Trophoblast cell (in vitro differentiated cells and primary cell): Measurements from ENCODE around the gene TNRC6C.

Experiments
- DNase-seq, 2 donors: peaks; one replicate each; pipeline ENCODE4 v3.0.0-alpha.2; 2016
- H2AFZ ChIP-seq: 2 replicates; pipeline ENCODE4 v1.6.1; 2013; ENCODE audit warnings: low read length, moderate library complexity, mild to moderate bottlenecking; ENCODE audit not compliant: insufficient read depth, poor library complexity
- H2AK5ac ChIP-seq: 2 replicates; pipeline ENCODE4 v1.6.1; 2013; ENCODE audit warnings: mild to moderate bottlenecking, low read length
- H2BK120ac ChIP-seq: 2 replicates; pipeline ENCODE4 v1.6.1; 2013; ENCODE audit warnings: low read length, mild to moderate bottlenecking, moderate library complexity; ENCODE audit not compliant: insufficient read depth, poor library complexity
- H2BK12ac ChIP-seq: 2 replicates; pipeline ENCODE4 v1.6.1; 2013; ENCODE audit warnings: mild to moderate bottlenecking, low read length, moderate library complexity
- H2BK5ac ChIP-seq: 2 replicates; pipeline ENCODE4 v1.6.1; 2013; ENCODE audit warnings: low read length, low read depth, moderate library complexity, mild to moderate bottlenecking; ENCODE audit not compliant: poor library complexity
- H3K14ac ChIP-seq: 2 replicates; pipeline ENCODE4 v1.6.1; 2013; ENCODE audit warnings: mild to moderate bottlenecking, low read length
- H3K18ac ChIP-seq: 2 replicates; pipeline ENCODE4 v1.6.1; 2013; ENCODE audit warnings: mild to moderate bottlenecking, low read length
- H3K23ac ChIP-seq: 2 replicates; pipeline ENCODE4 v1.6.1; 2013; ENCODE audit warnings: low read length
- H3K27ac ChIP-seq: 2 replicates; pipeline ENCODE4 v1.5.1; 2013; ENCODE audit warnings: low read depth, mild to moderate bottlenecking, inconsistent platforms, low read length, moderate library complexity
- H3K27me3 ChIP-seq: 2 replicates; pipeline ENCODE4 v1.6.1; 2013; ENCODE audit warnings: inconsistent platforms, mild to moderate bottlenecking, low read length, moderate library complexity; ENCODE audit not compliant: insufficient read depth
- H3K36me3 ChIP-seq, 2 experiments: 1 replicate in 1 of 2; 2 replicates in 1 of 2; pipeline ENCODE4 v1.6.1; 2013; ENCODE audit warnings: low read length in 2 of 2, mild to moderate bottlenecking in 2 of 2, moderate library complexity in 1 of 2; ENCODE audit not compliant: insufficient read depth in 2 of 2, control insufficient read depth in 1 of 2
- H3K4ac ChIP-seq: 2 replicates; pipeline ENCODE4 v1.6.1; 2013; ENCODE audit warnings: low read depth, mild to moderate bottlenecking, low read length, moderate library complexity
- H3K4me1 ChIP-seq, 2 experiments: 1 replicate in 1 of 2; 2 replicates in 1 of 2; pipeline ENCODE4 v1.6.1; 2013; ENCODE audit warnings: low read length in 2 of 2, mild to moderate bottlenecking in 2 of 2, moderate library complexity in 1 of 2; ENCODE audit not compliant: insufficient read depth in 2 of 2, control insufficient read depth in 1 of 2
- H3K4me2 ChIP-seq: 2 replicates; pipeline ENCODE4 v1.6.1; 2013; ENCODE audit warnings: inconsistent platforms, mild to moderate bottlenecking, low read length, moderate library complexity
- H3K4me3 ChIP-seq: 2 replicates; pipeline ENCODE4 v1.5.1; 2013; ENCODE audit warnings: mild to moderate bottlenecking, low read depth, low read length, inconsistent platforms
- H3K79me1 ChIP-seq: one replicate; pipeline ENCODE4 v1.6.1; 2013; ENCODE audit warnings: low read length
- H3K79me2 ChIP-seq: 2 replicates; pipeline ENCODE4 v1.6.1; 2013; ENCODE audit warnings: low read length, mild to moderate bottlenecking; ENCODE audit not compliant: control insufficient read depth, insufficient read depth, poor library complexity
- H3K9ac ChIP-seq: 2 replicates; pipeline ENCODE4 v1.6.1; 2013; ENCODE audit warnings: mild to moderate bottlenecking, low read length
- H3K9me3 ChIP-seq: 2 replicates; pipeline ENCODE4 v1.6.1; 2013; ENCODE audit warnings: low read depth, mild to moderate bottlenecking, control low read depth, inconsistent platforms, low read length; ENCODE audit not compliant: insufficient read depth
- H4K12ac ChIP-seq: 2 replicates; pipeline ENCODE4 v1.6.1; 2013; ENCODE audit warnings: low read depth, mild to moderate bottlenecking, low read length, moderate library complexity
- H4K8ac ChIP-seq: 2 replicates; pipeline ENCODE4 v1.6.1; 2013; ENCODE audit warnings: low read depth, mild to moderate bottlenecking, low read length, moderate library complexity
- H4K91ac ChIP-seq: one replicate; pipeline ENCODE4 v1.6.1; 2013; ENCODE audit warnings: low read depth, mild to moderate bottlenecking, low read length, moderate library complexity
- WGBS: extraction: QIAGEN DNeasy Blood & Tissue Kit; methylation state at CpG from one replicate; pipeline ENCODE4 v1.1.7; 2013; ENCODE audit warnings: missing lambda C conversion rate; ENCODE audit not compliant: insufficient read length, insufficient coverage; ENCODE audit errors: extremely low coverage; 5-methylcytosine and 5-hydroxymethylcytosine counted together

Gene TNRC6C

GRCh38 chr17:77919276-77919675, 39.2 kb upstream of the TNRC6C start:
- no peak overlapping the region for H3K4me3 ChIP-seq
- H3K4me2 ChIP-seq, result no peak overlapping the region
- H2BK120ac ChIP-seq, result no peak overlapping the region
- no peak overlapping the region for H2BK5ac ChIP-seq
- no peak overlapping the region for H3K23ac ChIP-seq
- no peak overlapping the region for H2AFZ ChIP-seq
- no CpG with 5 or more reads among the region's 3 CpGs for WGBS
- H3K18ac ChIP-seq, result no peak overlapping the region
- no peak overlapping the region for H4K12ac ChIP-seq
- H3K9ac ChIP-seq, result no peak overlapping the region
- H3K9me3 ChIP-seq, result peaks cover 4% of the 10 kb centered on the region
- H2BK12ac ChIP-seq, result no peak overlapping the region
- H4K8ac ChIP-seq, result no peak overlapping the region
- H2AK5ac ChIP-seq, result no peak overlapping the region
- no peak overlapping the region for H3K14ac ChIP-seq
- no peaks in the 10 kb centered on the region for H3K79me2 ChIP-seq
- no peaks in the 10 kb centered on the region for H3K27me3 ChIP-seq
- no peak overlapping the region for H4K91ac ChIP-seq
- H3K36me3 ChIP-seq, result no peaks in the 10 kb centered on the region
- H3K27ac ChIP-seq, result no peak overlapping the region
- no peak overlapping the region for H3K4ac ChIP-seq
- DNase-seq, result no peak
- no peaks in the 10 kb centered on the region for H3K79me1 ChIP-seq
- no peaks in the 10 kb centered on the region for H3K4me1 ChIP-seq

GRCh38 chr17:77923135-77923534, 35.4 kb upstream of the TNRC6C start:
- Histone ChIP-seq H3K4me3 (no peak overlapping the region), H3K18ac (no peak overlapping the region), H3K36me3 (no peaks in the 10 kb centered on the region), H3K9ac (no peak overlapping the region), H2AFZ (no peak overlapping the region), H3K79me2 (no peaks in the 10 kb centered on the region), H2BK5ac (no peak overlapping the region), H3K27me3 (no peaks in the 10 kb centered on the region), H3K4me1 (no peaks in the 10 kb centered on the region), H4K91ac (no peak overlapping the region), H2BK120ac (no peak overlapping the region), H2AK5ac (no peak overlapping the region), H3K4ac (no peak overlapping the region), H3K9me3 (peaks cover 5% of the 10 kb centered on the region), H3K14ac (no peak overlapping the region), H3K4me2 (no peak overlapping the region), H3K23ac (no peak overlapping the region), H4K12ac (no peak overlapping the region), H2BK12ac (no peak overlapping the region), H3K27ac (no peak overlapping the region), H4K8ac (no peak overlapping the region), H3K79me1 (no peaks in the 10 kb centered on the region)
- no CpG with 5 or more reads among the region's 9 CpGs for WGBS
- DNase-seq, result no peak

GRCh38 chr17:77923776-77924513, 34.6 kb upstream of the TNRC6C start:
- H2AK5ac ChIP-seq, result no peak overlapping the region
- no peak overlapping the region for H2BK120ac ChIP-seq
- H3K14ac ChIP-seq, result no peak overlapping the region
- no peak overlapping the region for H3K4me3 ChIP-seq
- H3K23ac ChIP-seq, result no peak overlapping the region
- H3K79me1 ChIP-seq, result no peaks in the 10 kb centered on the region
- no peak overlapping the region for H2BK5ac ChIP-seq
- no peak overlapping the region for H3K4me2 ChIP-seq
- H3K9ac ChIP-seq, result no peak overlapping the region
- H3K18ac ChIP-seq, result no peak overlapping the region
- no peak overlapping the region for H3K27ac ChIP-seq
- no peaks in the 10 kb centered on the region for H3K27me3 ChIP-seq
- H3K79me2 ChIP-seq, result no peaks in the 10 kb centered on the region
- H3K36me3 ChIP-seq, result no peaks in the 10 kb centered on the region
- H4K12ac ChIP-seq, result no peak overlapping the region
- peaks cover 8% of the 10 kb centered on the region for H3K9me3 ChIP-seq
- H2AFZ ChIP-seq, result no peak overlapping the region
- H4K91ac ChIP-seq, result no peak overlapping the region
- H3K4ac ChIP-seq, result no peak overlapping the region
- no peak overlapping the region for H2BK12ac ChIP-seq
- no peak overlapping the region for H4K8ac ChIP-seq
- no peaks in the 10 kb centered on the region for H3K4me1 ChIP-seq
- WGBS, result no CpG with 5 or more reads among the region's 10 CpGs
- no peak for DNase-seq

- no peak for DNase-seq
- Histone ChIP-seq H3K27ac (no peak overlapping the region), H3K79me1 (no peaks in the 10 kb centered on the region), H2AFZ (no peak overlapping the region), H3K9me3 (peaks cover 8% of the 10 kb centered on the region), H3K4ac (no peak overlapping the region), H4K8ac (no peak overlapping the region), H3K4me2 (no peak overlapping the region), H3K9ac (no peak overlapping the region), H3K18ac (no peak overlapping the region), H3K4me3 (no peak overlapping the region), H3K27me3 (no peaks in the 10 kb centered on the region), H2BK120ac (no peak overlapping the region), H3K4me1 (no peaks in the 10 kb centered on the region), H2AK5ac (no peak overlapping the region), H2BK12ac (no peak overlapping the region), H4K12ac (no peak overlapping the region), H3K23ac (no peak overlapping the region), H3K79me2 (no peaks in the 10 kb centered on the region), H2BK5ac (no peak overlapping the region), H3K14ac (no peak overlapping the region), H4K91ac (no peak overlapping the region), H3K36me3 (no peaks in the 10 kb centered on the region)
- no CpG with 5 or more reads among the region's 14 CpGs for WGBS
Observed at GRCh38 chr17:77924757-77925336, 33.7 kb upstream of the TNRC6C start.
